B cell (primary cell): ENCODE measurements around the gene GFI1B.

Experiments used
- CTCF ChIP-seq: fragments of 200-600 bp; IDR thresholded peaks from one replicate; pipeline ENCODE4 v1.8.0; 2022; ENCODE audit warnings: antibody characterized with exemption, mild to moderate bottlenecking
- EZH2 ChIP-seq: IDR thresholded peaks from 2 replicates; pipeline ENCODE4 v1.6.1; 2012; ENCODE audit warnings: borderline replicate concordance, low read depth, mild to moderate bottlenecking, moderate library complexity, low read length; ENCODE audit not compliant: insufficient read depth, poor library complexity, severe bottlenecking

- TF ChIP-seq CTCF = no peak
- no peak for TF ChIP-seq EZH2
Observed at GRCh38 chr9:132991351-132992300, 13.1 kb downstream of the GFI1B start.
